Fibroblast of mammary gland (primary cell): ENCODE results near the gene SOX10.

Experiments used
- DNase-seq: peaks from one replicate; pipeline ENCODE4 v3.0.0-alpha.2; 2010; ENCODE audit warnings: low read depth
- H3K4me3 ChIP-seq: 2 replicates; pipeline ENCODE4 v1.5.1; 2011; ENCODE audit warnings: low read depth, mild to moderate bottlenecking, low read length, moderate library complexity; ENCODE audit not compliant: control insufficient read depth
- TF ChIP-seq, protein P1 (sequence below): conservative IDR thresholded peaks from 2 replicates; pipeline ENCODE4 v1.5.1; 2011; ENCODE audit warnings: low read depth, low read length, inconsistent platforms; ENCODE audit not compliant: control insufficient read depth, insufficient read depth

The SOX10 gene

DNA sequence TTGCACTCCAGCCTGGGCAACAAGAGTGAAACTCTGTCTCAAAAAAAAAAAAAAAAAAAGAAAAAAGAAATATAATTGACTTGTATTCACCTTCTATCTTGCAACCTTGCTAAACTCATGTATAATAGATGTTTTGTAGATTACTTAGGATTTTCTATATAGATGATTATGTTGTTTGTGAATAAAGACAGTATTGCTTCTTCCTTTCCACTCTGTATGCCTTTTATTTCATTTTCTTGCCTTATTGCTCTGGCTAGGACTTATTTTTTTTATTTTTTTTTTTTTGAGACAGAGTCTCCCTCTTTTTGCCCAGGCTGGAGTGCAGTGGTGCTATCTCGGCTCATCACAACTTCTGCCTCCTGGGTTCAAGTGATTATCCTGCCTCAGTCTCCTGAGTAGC lies 29.7 kb upstream of the SOX10 start:
- DNase-seq = no peak
- TF ChIP-seq, protein P1, sequence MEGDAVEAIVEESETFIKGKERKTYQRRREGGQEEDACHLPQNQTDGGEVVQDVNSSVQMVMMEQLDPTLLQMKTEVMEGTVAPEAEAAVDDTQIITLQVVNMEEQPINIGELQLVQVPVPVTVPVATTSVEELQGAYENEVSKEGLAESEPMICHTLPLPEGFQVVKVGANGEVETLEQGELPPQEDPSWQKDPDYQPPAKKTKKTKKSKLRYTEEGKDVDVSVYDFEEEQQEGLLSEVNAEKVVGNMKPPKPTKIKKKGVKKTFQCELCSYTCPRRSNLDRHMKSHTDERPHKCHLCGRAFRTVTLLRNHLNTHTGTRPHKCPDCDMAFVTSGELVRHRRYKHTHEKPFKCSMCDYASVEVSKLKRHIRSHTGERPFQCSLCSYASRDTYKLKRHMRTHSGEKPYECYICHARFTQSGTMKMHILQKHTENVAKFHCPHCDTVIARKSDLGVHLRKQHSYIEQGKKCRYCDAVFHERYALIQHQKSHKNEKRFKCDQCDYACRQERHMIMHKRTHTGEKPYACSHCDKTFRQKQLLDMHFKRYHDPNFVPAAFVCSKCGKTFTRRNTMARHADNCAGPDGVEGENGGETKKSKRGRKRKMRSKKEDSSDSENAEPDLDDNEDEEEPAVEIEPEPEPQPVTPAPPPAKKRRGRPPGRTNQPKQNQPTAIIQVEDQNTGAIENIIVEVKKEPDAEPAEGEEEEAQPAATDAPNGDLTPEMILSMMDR = no peak
- H3K4me3 ChIP-seq = no peak overlapping the region

DNA sequence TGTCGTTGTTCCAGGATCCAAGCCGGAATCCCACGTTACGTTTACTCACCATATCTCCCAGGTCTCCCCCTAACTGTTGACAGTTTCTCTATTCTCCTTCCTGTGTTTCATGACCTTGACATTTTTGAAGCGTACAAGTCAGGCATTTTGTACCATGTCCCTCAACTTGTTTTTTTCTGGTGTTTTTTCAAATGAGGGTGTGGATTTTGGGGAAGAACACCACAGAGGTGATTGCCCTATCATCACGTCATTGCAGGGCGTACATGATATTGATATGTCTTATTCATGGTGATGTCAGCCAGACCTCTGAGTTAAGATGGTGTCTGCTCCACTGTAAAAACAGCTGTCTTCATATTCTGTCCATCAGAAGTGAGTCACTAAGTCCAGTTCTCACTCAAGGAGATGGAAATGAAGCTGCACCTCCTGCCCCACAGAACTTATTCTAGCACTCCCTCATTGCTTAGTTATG lies 28.3 kb upstream of the SOX10 start:
- peak; percentile 58 for DNase-seq
- H3K4me3 ChIP-seq = no peak overlapping the region
- TF ChIP-seq, protein P1 = no peak

DNA sequence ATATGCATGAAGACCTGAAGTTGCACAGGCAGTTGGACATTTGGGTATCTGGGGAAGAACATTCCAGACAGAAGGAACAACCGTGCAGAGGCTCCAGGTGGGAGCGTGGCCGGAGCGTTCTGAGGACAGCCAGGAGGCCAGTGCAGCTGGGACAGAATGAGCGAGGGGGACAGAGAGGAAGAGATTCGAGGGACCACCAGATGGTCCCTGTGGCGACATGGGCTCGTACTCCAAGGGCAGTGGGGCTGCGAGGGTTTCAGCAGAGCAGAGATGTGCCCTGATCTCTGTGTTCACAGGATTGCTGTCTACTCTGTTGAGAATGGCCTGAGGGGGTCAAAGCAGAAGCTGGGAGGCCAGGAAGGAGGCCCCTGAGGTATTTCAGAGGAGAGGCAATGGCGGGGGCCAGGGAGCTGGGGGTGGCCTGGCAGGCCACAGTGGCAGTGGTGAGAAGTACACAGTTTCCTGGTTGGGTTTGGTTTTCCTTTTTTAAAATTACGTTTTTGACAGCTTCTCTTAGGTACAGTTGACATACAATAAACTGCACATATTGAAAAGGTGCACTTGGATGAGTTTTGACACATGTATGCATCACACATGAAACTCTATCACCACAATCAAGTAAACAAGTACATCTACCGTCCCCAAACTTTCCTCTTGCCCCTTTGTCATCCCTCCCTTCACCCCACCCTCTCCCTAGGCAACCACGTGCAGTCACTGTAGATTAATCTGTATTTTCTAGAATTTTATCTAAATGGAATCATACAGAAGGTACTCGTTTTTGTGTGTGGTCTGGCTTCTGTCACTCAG lies 24.8 kb upstream of the SOX10 start:
- no peak for DNase-seq
- TF ChIP-seq, protein P1 = no peak
- no peak overlapping the region for H3K4me3 ChIP-seq

GRCh38 chr22:38007330-38007902 lies 23.1 kb upstream of the SOX10 start:
- no peak for DNase-seq
- no peak overlapping the region for H3K4me3 ChIP-seq
- TF ChIP-seq, protein P1 = no peak

- TF ChIP-seq, protein P1 = no peak
- no peak overlapping the region for H3K4me3 ChIP-seq
- DNase-seq = no peak
Measured at GRCh38 chr22:38006906-38007305, 22.6 kb upstream of the SOX10 start.

DNA sequence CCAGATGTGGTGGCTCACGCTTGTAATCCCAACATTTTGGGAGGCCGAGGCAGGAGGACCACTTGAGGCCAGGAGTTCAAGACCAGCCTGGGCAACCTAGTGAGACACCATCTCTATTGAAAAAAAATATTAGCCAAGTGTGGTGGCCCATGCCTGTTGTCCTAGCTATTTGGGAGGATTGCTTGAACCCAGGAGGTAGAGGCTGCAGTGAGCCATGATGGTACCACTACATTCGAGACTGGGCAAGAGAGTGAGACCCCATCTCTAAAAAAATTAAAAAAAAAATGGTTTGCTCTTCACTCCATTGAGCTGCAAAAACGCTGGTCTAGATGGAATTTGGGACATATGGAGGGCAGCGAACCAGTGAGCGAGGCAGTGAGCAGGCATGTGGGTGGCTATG lies 21.6 kb upstream of the SOX10 start:
- DNase-seq = no peak
- no peak overlapping the region for H3K4me3 ChIP-seq
- TF ChIP-seq, protein P1 = no peak
